ENCODE measurements around the gene EOMES.

Gene EOMES

GRCh38 chr3:27666272-27666671 lies 55.9 kb downstream of the EOMES start:
- Histone ChIP-seq H3K4me3 (ENCODE audit: low read length) (peak overlapping the region; percentile 49), H3K27ac (ENCODE audit: low read depth, low read length) (peak overlapping the region; percentile 41), H3K36me3 (ENCODE audit: control insufficient read depth, low read length) (no peaks in the 10 kb centered on the region)

More at GRCh38 chr3:27666272-27666671, 55.9 kb downstream of the EOMES start:
- TF ChIP-seq, protein P1, sequence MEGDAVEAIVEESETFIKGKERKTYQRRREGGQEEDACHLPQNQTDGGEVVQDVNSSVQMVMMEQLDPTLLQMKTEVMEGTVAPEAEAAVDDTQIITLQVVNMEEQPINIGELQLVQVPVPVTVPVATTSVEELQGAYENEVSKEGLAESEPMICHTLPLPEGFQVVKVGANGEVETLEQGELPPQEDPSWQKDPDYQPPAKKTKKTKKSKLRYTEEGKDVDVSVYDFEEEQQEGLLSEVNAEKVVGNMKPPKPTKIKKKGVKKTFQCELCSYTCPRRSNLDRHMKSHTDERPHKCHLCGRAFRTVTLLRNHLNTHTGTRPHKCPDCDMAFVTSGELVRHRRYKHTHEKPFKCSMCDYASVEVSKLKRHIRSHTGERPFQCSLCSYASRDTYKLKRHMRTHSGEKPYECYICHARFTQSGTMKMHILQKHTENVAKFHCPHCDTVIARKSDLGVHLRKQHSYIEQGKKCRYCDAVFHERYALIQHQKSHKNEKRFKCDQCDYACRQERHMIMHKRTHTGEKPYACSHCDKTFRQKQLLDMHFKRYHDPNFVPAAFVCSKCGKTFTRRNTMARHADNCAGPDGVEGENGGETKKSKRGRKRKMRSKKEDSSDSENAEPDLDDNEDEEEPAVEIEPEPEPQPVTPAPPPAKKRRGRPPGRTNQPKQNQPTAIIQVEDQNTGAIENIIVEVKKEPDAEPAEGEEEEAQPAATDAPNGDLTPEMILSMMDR (IDR thresholded peaks at IDR 0.05; ENCODE audit: low read depth, low read length, poor library complexity, severe bottlenecking): no peak
- TF ChIP-seq EZH2phosphoT487 (IDR thresholded peaks at IDR 0.05; ENCODE audit: borderline replicate concordance, low read length): no peak
- peaks cover 3% of the 10 kb centered on the region; the same call in 1 of the 2 replicates for H3F3A ChIP-seq (ENCODE audit: control insufficient read depth, insufficient read depth)
- no peaks in the 10 kb centered on the region for H3K79me2 ChIP-seq (ENCODE audit: control insufficient read depth, low read length)
- no peaks in the 10 kb centered on the region for H3K9me3 ChIP-seq (ENCODE audit: control insufficient read depth, insufficient read depth, low read length)
- no peaks in the 10 kb centered on the region for H3K9me2 ChIP-seq (replicated peaks; ENCODE audit: control insufficient read depth, low read length)
- H3K27me3 ChIP-seq (ENCODE audit: control insufficient read depth, low read length): no peaks in the 10 kb centered on the region
- H4K20me1 ChIP-seq (ENCODE audit: control insufficient read depth, insufficient read depth, low read depth, low read length): no peaks in the 10 kb centered on the region
- H3K4me1 ChIP-seq (ENCODE audit: control insufficient read depth, low read length): peaks cover 10% of the 10 kb centered on the region
- peak overlapping the region; percentile 74 for H3K4me2 ChIP-seq (ENCODE audit: low read length)

Measured in DOHH2 (cell line).